Activated T-helper 1 cell treated with anti-CD3 and anti-CD28 coated beads, Interleukin-2, amount 50 U/mL, for 16 hours (primary cell): ENCODE results near the gene NODAL.

ENCODE experiments used
- DNase-seq, 2 donors: peaks; one replicate each; pipeline ENCODE4 v3.0.0-alpha.2; 2020; ENCODE audit warnings: low read depth in 1 of 2, low spot score in 1 of 2

Gene NODAL

GRCh38 chr10:70465278-70465677 is 23.8 kb upstream of the NODAL start:
- DNase-seq: no peak

GRCh38 chr10:70462349-70462984 is 21.0 kb upstream of the NODAL start:
- DNase-seq: no peak

GRCh38 chr10:70461397-70462348 is 20.2 kb upstream of the NODAL start:
- no peak for DNase-seq

- no peak for DNase-seq
Observed at GRCh38 chr10:70459774-70460490, 18.5 kb upstream of the NODAL start.

GRCh38 chr10:70459061-70459773 is 17.7 kb upstream of the NODAL start:
- no peak for DNase-seq

GRCh38 chr10:70458329-70459060 is 17.0 kb upstream of the NODAL start:
- peak in 1 of 2 donors; percentile 14 for DNase-seq

GRCh38 chr10:70457759-70458305 is 16.4 kb upstream of the NODAL start:
- DNase-seq: no peak

- no peak for DNase-seq
Observed at GRCh38 chr10:70456164-70456563, 14.7 kb upstream of the NODAL start.

- DNase-seq: no peak
Observed at GRCh38 chr10:70455213-70455630, 13.7 kb upstream of the NODAL start.

- no peak for DNase-seq
Observed at GRCh38 chr10:70448236-70448635, 6.8 kb upstream of the NODAL start.

GRCh38 chr10:70445718-70446657 is 4.5 kb upstream of the NODAL start:
- DNase-seq: no peak

- no peak for DNase-seq
Observed at GRCh38 chr10:70444744-70445143, 3.3 kb upstream of the NODAL start.

GRCh38 chr10:70442332-70442988 is 979 bp upstream of the NODAL start:
- no peak for DNase-seq

- DNase-seq: no peak
Observed at GRCh38 chr10:70441895-70442309, 421 bp upstream of the NODAL start.

- DNase-seq: no peak
Observed at GRCh38 chr10:70440296-70441160, 953 bp downstream of the NODAL start.

GRCh38 chr10:70437721-70438120 is 3.8 kb downstream of the NODAL start:
- DNase-seq: no peak

GRCh38 chr10:70435241-70436085 is 6.0 kb downstream of the NODAL start:
- DNase-seq: no peak
